ENCODE data around the gene ADAMTSL3.

The ADAMTSL3 gene

DNA sequence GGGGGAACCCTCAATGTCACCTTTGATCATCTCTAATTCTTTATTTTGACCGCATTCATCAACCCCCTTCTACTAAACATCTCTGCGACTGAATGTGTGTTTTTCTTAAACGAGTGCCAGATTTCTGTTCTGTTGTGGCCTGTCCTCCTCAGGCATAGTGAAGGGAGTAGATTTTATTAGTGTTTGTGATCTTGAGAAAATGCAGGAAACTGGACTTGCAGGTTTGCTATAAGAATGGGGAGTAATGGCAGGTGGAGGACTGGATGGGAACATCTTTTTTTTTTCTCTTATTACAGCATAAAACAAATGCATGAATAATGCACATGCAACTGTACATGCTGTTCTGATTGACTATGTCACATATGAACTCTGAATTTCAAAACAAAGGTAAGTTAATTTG lies 59.3 kb downstream of the ADAMTSL3 start:
- H3K4me3 ChIP-seq (ENCODE audit: low read depth, low read length): no peak overlapping the region
- TF ChIP-seq, protein P1, sequence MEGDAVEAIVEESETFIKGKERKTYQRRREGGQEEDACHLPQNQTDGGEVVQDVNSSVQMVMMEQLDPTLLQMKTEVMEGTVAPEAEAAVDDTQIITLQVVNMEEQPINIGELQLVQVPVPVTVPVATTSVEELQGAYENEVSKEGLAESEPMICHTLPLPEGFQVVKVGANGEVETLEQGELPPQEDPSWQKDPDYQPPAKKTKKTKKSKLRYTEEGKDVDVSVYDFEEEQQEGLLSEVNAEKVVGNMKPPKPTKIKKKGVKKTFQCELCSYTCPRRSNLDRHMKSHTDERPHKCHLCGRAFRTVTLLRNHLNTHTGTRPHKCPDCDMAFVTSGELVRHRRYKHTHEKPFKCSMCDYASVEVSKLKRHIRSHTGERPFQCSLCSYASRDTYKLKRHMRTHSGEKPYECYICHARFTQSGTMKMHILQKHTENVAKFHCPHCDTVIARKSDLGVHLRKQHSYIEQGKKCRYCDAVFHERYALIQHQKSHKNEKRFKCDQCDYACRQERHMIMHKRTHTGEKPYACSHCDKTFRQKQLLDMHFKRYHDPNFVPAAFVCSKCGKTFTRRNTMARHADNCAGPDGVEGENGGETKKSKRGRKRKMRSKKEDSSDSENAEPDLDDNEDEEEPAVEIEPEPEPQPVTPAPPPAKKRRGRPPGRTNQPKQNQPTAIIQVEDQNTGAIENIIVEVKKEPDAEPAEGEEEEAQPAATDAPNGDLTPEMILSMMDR (conservative IDR thresholded peaks at IDR 0.05; ENCODE audit: low read depth, low read length): no peak
- DNase-seq (ENCODE audit: low read depth): no peak

DNA sequence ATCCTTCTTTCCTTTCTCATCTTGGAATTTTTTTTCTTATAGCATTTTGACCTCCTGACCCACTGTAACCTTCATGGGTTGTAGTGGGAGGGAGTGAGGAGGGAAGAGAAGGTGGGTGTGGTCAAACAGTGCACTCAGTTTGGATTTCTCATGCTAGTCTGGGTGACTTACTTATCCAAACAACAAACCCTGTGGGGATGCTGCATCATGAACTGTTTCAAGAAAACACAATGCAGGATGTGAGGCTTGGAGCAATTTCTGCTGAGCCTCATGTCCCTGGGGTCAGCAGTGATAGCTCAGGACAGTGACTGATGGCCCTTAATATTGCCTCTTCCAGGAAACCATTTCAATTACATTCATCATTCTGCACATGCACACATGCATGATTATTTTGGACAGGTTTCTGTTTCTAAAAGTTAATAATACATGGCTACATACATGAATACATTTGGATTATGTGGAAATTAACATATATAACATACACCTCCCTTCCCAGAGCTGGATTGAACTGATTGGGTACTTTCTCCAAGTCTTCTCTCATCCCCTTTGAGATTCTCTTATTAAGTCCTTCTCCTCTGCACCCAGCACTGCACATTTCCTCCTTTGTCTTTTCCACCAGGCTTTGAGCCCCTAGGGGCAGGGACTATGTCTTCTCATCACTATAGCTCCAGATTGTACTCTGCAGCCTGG lies 61.2 kb downstream of the ADAMTSL3 start:
- H3K4me3 ChIP-seq (ENCODE audit: low read depth, low read length): no peak overlapping the region
- peak; percentile 28 for DNase-seq (ENCODE audit: low read depth)
- TF ChIP-seq, protein P1 (conservative IDR thresholded peaks at IDR 0.05; ENCODE audit: low read depth, low read length): no peak

DNA sequence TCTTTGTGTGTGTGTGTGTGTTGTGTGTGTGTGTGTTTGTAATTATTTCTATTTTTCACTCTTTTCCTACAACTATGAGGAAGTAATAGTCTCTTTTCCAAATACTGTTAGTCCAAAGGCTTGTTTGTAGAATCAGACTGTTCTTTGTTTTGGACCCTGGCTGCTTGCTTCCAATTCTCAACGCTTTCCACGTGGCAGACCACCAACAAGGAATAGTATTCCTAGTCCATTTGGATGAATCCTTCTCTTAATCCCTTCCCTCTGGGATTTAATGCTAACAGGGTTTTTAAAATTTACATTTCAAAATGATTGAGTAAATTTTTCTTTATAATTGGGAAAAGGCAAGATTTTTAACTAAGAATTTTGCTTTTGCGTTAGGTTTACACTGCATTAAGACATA lies 62.7 kb downstream of the ADAMTSL3 start:
- no peak overlapping the region for H3K4me3 ChIP-seq (ENCODE audit: low read depth, low read length)
- DNase-seq (ENCODE audit: low read depth): no peak
- TF ChIP-seq, protein P1 (conservative IDR thresholded peaks at IDR 0.05; ENCODE audit: low read depth, low read length): no peak

DNA sequence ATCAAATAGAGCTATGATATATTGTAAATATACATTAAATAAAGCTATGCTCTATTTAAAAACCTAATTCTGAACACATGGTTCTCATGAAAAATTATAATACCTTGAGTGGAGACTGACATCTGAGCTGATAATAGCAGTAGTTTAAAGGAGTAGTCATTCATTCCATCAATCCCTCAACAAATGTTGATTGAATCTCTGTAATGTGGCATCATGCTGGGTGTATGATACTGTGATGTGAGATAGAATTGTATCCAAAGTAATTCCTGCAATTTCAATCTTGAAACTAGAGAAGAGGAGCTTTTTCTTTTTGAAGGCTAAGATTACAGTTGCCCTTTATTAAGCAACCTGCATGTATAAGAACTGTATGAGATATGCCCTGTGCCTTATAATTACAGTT lies 63.1 kb downstream of the ADAMTSL3 start:
- DNase-seq (ENCODE audit: low read depth): no peak
- TF ChIP-seq, protein P1 (conservative IDR thresholded peaks at IDR 0.05; ENCODE audit: low read depth, low read length): no peak

DNA sequence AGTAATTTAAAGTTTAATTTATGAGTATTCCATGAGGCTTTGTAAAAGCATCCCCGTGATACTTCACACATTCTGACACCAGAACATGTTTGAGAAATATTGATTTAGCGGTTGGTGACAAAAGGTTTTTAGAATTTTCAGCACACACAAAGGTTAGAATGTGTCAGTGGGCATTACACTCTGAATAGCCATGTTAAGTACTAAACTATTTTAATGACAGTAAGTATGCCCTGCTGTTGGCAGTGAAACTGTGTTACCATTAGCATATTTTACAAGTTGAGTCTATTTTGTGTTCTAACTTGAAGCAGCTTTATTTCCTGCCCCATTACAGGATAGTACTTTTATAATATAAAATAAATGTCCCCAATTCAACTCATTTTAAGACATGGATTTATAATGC lies 66.5 kb downstream of the ADAMTSL3 start:
- TF ChIP-seq, protein P1 (conservative IDR thresholded peaks at IDR 0.05; ENCODE audit: low read depth, low read length): no peak
- DNase-seq (ENCODE audit: low read depth): no peak
- no peak overlapping the region for H3K4me3 ChIP-seq (ENCODE audit: low read depth, low read length)

More for the DNA sequence above, 63.1 kb downstream of the ADAMTSL3 start:
- H3K4me3 ChIP-seq (ENCODE audit: low read depth, low read length): no peak overlapping the region

DNA sequence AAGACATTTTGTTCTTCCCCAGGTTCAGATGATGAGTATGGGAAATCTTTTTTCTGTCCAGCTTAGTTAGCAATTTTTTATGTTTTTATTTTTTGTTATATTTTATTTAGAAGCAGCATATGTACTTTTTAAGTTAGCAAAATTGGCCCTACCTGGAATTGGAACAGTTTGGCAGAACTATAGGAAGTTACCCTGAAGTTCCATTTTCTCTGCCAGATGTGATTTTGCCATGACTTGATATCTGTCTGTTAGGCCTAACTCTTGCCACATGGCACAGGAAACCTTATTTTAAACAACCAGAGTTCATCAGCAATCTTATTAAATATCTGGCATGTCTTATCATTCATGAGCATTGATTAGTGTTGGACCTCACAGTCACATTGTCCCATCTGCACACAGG lies 67.1 kb downstream of the ADAMTSL3 start:
- H3K4me3 ChIP-seq (ENCODE audit: low read depth, low read length): no peak overlapping the region
- TF ChIP-seq, protein P1 (conservative IDR thresholded peaks at IDR 0.05; ENCODE audit: low read depth, low read length): no peak
- no peak for DNase-seq (ENCODE audit: low read depth)

DNA sequence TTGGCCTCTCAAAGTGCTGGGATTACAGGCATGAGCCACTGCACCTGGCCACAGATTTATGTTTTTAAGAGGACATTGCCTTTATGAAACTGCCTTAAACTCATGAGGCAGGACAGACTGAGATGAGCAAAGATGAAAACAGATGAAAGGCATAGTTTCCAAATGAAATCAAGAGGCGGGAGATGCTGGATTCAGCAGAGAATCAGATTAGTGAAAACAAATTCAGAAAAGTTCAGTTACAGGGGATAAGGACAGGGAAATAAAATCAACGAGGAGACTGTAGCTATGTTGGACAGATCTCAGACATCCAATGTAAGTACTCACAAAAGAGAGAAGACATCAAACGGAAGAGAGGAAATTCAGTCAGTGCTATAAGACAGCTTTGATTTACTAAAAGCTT lies 68.1 kb downstream of the ADAMTSL3 start:
- TF ChIP-seq, protein P1 (conservative IDR thresholded peaks at IDR 0.05; ENCODE audit: low read depth, low read length): no peak
- no peak for DNase-seq (ENCODE audit: low read depth)
- H3K4me3 ChIP-seq (ENCODE audit: low read depth, low read length): no peak overlapping the region

All from choroid plexus epithelial cell (primary cell).